ENCODE measurements around the gene PRKN.

PRKN gene

GRCh38 chr6:162217811-162218493 is 509.6 kb downstream of the PRKN start:
- DNase-seq (ENCODE audit: low read depth), result no peak
- TF ChIP-seq MYC (IDR thresholded peaks at IDR 0.05; ENCODE audit: low read depth, low read length) (no peak), CTCF (IDR thresholded peaks at IDR 0.05; ENCODE audit: low read depth, low read length) (no peak), MAX (IDR thresholded peaks at IDR 0.05; ENCODE audit: low read depth, low read length) (no peak), POLR2A (IDR thresholded peaks at IDR 0.05; ENCODE audit: extremely low read depth, insufficient read length) (no peak)
- H3K4me3 ChIP-seq (ENCODE audit: low read depth, low read length), result no peak overlapping the region

GRCh38 chr6:162217058-162217457 is 510.5 kb downstream of the PRKN start:
- no peak overlapping the region for H3K4me3 ChIP-seq (ENCODE audit: low read depth, low read length)
- no peak for TF ChIP-seq MAX (IDR thresholded peaks at IDR 0.05; ENCODE audit: low read depth, low read length)
- no peak for TF ChIP-seq POLR2A (IDR thresholded peaks at IDR 0.05; ENCODE audit: extremely low read depth, insufficient read length)
- TF ChIP-seq CTCF (IDR thresholded peaks at IDR 0.05; ENCODE audit: low read depth, low read length), result no peak
- no peak for TF ChIP-seq MYC (IDR thresholded peaks at IDR 0.05; ENCODE audit: low read depth, low read length)
- no peak for DNase-seq (ENCODE audit: low read depth)

- TF ChIP-seq MAX (IDR thresholded peaks at IDR 0.05; ENCODE audit: low read depth, low read length) (no peak), MYC (IDR thresholded peaks at IDR 0.05; ENCODE audit: low read depth, low read length) (no peak), CTCF (IDR thresholded peaks at IDR 0.05; ENCODE audit: low read depth, low read length) (no peak), POLR2A (IDR thresholded peaks at IDR 0.05; ENCODE audit: extremely low read depth, insufficient read length) (no peak)
- DNase-seq (ENCODE audit: low read depth), result no peak
- H3K4me3 ChIP-seq (ENCODE audit: low read depth, low read length), result no peak overlapping the region
Observed at GRCh38 chr6:162211777-162212176, 515.8 kb downstream of the PRKN start.

GRCh38 chr6:162211022-162211421 is 516.5 kb downstream of the PRKN start:
- DNase-seq (ENCODE audit: low read depth), result no peak
- H3K4me3 ChIP-seq (ENCODE audit: low read depth, low read length), result no peak overlapping the region
- no peak for TF ChIP-seq MAX (IDR thresholded peaks at IDR 0.05; ENCODE audit: low read depth, low read length)
- TF ChIP-seq POLR2A (IDR thresholded peaks at IDR 0.05; ENCODE audit: extremely low read depth, insufficient read length), result no peak
- TF ChIP-seq CTCF (IDR thresholded peaks at IDR 0.05; ENCODE audit: low read depth, low read length), result no peak
- TF ChIP-seq MYC (IDR thresholded peaks at IDR 0.05; ENCODE audit: low read depth, low read length), result no peak

- TF ChIP-seq CTCF (IDR thresholded peaks at IDR 0.05; ENCODE audit: low read depth, low read length) (no peak), MAX (IDR thresholded peaks at IDR 0.05; ENCODE audit: low read depth, low read length) (no peak), POLR2A (IDR thresholded peaks at IDR 0.05; ENCODE audit: extremely low read depth, insufficient read length) (no peak), MYC (IDR thresholded peaks at IDR 0.05; ENCODE audit: low read depth, low read length) (no peak)
- DNase-seq (ENCODE audit: low read depth), result no peak
- H3K4me3 ChIP-seq (ENCODE audit: low read depth, low read length), result no peak overlapping the region
Observed at GRCh38 chr6:162203287-162203686, 524.3 kb downstream of the PRKN start.
